ENCODE measurements around the gene METTL2A.

DNA sequence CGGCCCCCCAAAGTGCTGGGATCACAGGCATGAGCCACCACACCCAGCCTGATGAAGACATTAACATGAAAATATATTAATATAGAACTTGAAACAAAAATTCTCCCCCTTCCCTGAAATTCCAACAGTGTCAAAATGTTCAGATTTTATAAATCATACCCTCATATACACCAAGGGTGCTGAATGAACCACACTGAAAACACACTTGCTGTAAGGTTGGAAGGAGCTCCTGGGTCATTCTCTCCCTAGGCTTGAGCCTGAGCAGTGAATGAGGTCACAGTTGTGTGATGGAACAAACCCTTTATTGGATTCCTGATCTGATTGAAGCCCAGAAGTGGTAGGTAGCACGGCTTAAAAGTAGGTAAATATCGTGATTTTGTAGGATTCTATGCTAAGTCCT is 43.4 kb upstream of the METTL2A start, which contains the start of gene EFCAB3:
- TF ChIP-seq CREM (IDR thresholded peaks at IDR 0.05; ENCODE audit: low read depth), result no peak
- no peak for TF ChIP-seq TCF12 (IDR thresholded peaks at IDR 0.05; ENCODE audit: low read depth, low read length)
- TF ChIP-seq RB1 (IDR thresholded peaks at IDR 0.05; ENCODE audit: borderline replicate concordance), result no peak
- TF ChIP-seq POLR2A (IDR thresholded peaks at IDR 0.05; ENCODE audit: low read depth, low read length), result no peak
- no peak for TF ChIP-seq BRCA1 (IDR thresholded peaks at IDR 0.05; ENCODE audit: low read depth, low read length)
- TF ChIP-seq, protein P1, sequence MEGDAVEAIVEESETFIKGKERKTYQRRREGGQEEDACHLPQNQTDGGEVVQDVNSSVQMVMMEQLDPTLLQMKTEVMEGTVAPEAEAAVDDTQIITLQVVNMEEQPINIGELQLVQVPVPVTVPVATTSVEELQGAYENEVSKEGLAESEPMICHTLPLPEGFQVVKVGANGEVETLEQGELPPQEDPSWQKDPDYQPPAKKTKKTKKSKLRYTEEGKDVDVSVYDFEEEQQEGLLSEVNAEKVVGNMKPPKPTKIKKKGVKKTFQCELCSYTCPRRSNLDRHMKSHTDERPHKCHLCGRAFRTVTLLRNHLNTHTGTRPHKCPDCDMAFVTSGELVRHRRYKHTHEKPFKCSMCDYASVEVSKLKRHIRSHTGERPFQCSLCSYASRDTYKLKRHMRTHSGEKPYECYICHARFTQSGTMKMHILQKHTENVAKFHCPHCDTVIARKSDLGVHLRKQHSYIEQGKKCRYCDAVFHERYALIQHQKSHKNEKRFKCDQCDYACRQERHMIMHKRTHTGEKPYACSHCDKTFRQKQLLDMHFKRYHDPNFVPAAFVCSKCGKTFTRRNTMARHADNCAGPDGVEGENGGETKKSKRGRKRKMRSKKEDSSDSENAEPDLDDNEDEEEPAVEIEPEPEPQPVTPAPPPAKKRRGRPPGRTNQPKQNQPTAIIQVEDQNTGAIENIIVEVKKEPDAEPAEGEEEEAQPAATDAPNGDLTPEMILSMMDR (IDR thresholded peaks at IDR 0.05 in 2 of 3, conservative IDR thresholded peaks at IDR 0.05 in 1 of 3; ENCODE audit: control insufficient read depth in 2 of 3, extremely low read depth in 1 of 3, insufficient read depth in 1 of 3, low read depth in 3 of 3, low read length in 3 of 3), result no peak

Measured in GM12878 (cell line).